Measurements from ENCODE around the gene TMEM184A.

DNA sequence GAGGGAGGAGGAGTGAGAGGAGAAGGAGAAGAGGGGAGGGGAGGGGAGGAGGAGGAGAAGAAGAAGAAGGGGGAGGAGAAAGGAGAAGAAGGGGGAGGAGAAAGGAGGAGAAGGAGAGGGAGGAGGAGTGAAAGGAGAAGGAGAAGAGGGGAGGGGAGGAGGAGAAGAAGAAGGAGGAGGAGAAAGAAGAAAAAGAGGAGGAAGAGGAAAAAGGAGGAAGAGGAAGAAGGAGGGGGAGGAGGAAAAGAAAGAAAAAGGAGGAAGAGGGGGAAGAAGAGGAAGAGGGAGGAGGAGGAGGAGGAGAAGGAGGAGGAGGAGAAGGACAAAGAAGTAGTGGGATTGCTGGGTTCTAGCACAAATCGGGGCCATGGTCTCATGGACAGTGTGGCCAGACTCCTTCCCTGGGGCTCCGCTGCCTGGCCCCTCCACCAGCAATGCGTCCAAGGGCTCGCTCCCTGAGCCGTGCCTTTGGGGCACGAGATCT is 29.7 kb downstream of the TMEM184A start:
- no peak for TF ChIP-seq CTCF (IDR thresholded peaks at IDR 0.05)
- TF ChIP-seq POLR2A (IDR thresholded peaks at IDR 0.05) = no peak
- TF ChIP-seq POLR2AphosphoS5 (IDR thresholded peaks at IDR 0.05; ENCODE audit: insufficient read depth in 1 of 2, low read depth in 1 of 2) = no peak
